Choroid plexus epithelial cell (primary cell): ENCODE measurements around the gene TMEM19.
A peak's percentile ranks its signal among the peaks of the same experiment; 100 is the strongest.

Experiments
- DNase-seq: peaks from one replicate; pipeline ENCODE4 v3.0.0-alpha.2; 2010; ENCODE audit warnings: low read depth
- H3K4me3 ChIP-seq: 2 replicates; pipeline ENCODE4 v1.5.1; 2011; ENCODE audit warnings: low read depth, mild to moderate bottlenecking, control low read depth, low read length, moderate library complexity
- TF ChIP-seq, protein P1 (sequence below): conservative IDR thresholded peaks from 2 replicates; pipeline ENCODE4 v1.5.1; 2011; ENCODE audit warnings: low read depth, mild to moderate bottlenecking, control low read depth, inconsistent platforms, low read length, moderate library complexity

The TMEM19 gene

GRCh38 chr12:71664411-71665089, 21.3 kb upstream of the TMEM19 start:
- TF ChIP-seq, protein P1, sequence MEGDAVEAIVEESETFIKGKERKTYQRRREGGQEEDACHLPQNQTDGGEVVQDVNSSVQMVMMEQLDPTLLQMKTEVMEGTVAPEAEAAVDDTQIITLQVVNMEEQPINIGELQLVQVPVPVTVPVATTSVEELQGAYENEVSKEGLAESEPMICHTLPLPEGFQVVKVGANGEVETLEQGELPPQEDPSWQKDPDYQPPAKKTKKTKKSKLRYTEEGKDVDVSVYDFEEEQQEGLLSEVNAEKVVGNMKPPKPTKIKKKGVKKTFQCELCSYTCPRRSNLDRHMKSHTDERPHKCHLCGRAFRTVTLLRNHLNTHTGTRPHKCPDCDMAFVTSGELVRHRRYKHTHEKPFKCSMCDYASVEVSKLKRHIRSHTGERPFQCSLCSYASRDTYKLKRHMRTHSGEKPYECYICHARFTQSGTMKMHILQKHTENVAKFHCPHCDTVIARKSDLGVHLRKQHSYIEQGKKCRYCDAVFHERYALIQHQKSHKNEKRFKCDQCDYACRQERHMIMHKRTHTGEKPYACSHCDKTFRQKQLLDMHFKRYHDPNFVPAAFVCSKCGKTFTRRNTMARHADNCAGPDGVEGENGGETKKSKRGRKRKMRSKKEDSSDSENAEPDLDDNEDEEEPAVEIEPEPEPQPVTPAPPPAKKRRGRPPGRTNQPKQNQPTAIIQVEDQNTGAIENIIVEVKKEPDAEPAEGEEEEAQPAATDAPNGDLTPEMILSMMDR = no peak
- peak overlapping the region; percentile 95 for H3K4me3 ChIP-seq
- DNase-seq = peak; percentile 31

DNA sequence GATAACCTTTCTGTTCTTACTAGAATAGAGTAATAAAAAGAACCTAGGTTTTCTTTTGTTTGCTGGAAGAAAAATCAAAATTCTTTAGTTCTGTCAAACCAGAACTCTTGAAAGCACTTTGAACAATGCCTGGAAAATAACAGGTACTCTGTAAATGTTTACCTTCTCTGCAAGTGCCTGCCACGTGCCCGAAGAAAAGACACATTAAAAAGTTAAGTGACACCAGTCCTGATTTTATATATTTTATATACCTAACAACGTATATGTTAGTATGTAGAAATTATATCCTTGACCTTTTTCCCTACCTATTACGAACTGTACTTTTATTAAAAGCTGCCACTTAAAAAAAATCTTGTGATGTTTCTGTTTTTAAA, 20.8 kb upstream of the TMEM19 start:
- no peak for DNase-seq
- TF ChIP-seq, protein P1 = no peak
- peak overlapping the region; percentile 95 for H3K4me3 ChIP-seq

- DNase-seq = no peak
- TF ChIP-seq, protein P1 = no peak
- no peak overlapping the region for H3K4me3 ChIP-seq
Observed at GRCh38 chr12:71666259-71666658, 19.6 kb upstream of the TMEM19 start.

GRCh38 chr12:71671311-71671710, 14.6 kb upstream of the TMEM19 start:
- no peak for DNase-seq
- no peak overlapping the region for H3K4me3 ChIP-seq
- TF ChIP-seq, protein P1 = no peak

GRCh38 chr12:71671816-71672215, 14.1 kb upstream of the TMEM19 start:
- DNase-seq = no peak
- no peak overlapping the region for H3K4me3 ChIP-seq
- TF ChIP-seq, protein P1 = no peak

GRCh38 chr12:71682466-71682865, 3.4 kb upstream of the TMEM19 start:
- no peak for DNase-seq
- TF ChIP-seq, protein P1 = no peak

DNA sequence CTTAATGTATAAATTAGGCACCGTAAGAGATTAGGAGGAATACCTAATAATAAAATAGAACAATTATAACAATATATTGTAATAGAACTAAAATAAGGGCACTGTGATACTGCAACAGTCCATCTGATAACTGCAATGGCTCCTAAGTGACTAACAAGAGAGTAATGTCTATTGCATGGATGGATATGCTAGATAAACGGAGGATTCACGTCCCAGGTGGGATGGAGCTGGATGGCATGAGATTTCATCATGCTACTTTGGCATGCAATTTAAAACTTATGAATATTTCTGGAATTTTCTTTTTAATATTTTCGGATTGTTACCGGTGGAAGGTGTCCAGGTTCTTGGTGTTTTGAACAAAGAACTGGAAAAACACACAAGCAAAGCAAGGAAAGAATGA, 2.2 kb upstream of the TMEM19 start:
- H3K4me3 ChIP-seq = no peak overlapping the region
- DNase-seq = no peak
- TF ChIP-seq, protein P1 = no peak

More at GRCh38 chr12:71682466-71682865, 3.4 kb upstream of the TMEM19 start:
- H3K4me3 ChIP-seq = no peak overlapping the region
